Measurements from ENCODE around the gene SLFN12L.
"Not testable (repeated sequence)": the region's sequence is repeated elsewhere in the genome, so short reads cannot be mapped to it uniquely, and the experiment has no call there.

The SLFN12L gene

DNA sequence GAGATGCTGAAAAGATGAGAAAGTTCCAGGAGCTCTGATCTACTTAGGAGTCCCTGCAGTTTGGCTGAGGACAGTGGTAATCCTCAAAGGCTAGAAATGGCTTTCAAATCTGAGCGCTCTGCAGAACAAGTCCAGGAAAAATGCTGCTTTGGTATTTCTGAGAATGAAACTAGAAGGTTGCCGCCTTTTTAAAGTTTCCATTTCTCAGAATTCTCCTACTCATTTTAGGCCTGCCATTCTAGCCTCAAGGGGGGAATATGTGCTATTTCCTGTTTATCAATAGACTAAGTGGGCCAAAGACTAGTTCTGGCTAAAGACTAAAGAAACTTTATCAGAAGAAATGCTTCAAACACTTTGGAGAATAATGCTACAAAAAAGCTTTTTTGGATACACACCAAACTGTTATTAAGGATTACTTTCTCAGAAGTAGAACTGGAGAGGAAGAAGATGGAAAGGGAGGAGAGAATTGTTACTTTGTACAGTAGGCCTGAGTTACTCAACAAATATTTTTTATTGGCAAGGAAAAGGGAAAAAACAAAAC, at the start of gene SLFN12L:
Gene SLFN12L, minus strand, starts transcription at position 78 of the 541 bp plus-strand sequence. CDS start 15,314 bp downstream, outside the sequence.
- DNase-seq (ENCODE audit: low spot score) = no peak
- no peak for FAIRE-seq

DNA sequence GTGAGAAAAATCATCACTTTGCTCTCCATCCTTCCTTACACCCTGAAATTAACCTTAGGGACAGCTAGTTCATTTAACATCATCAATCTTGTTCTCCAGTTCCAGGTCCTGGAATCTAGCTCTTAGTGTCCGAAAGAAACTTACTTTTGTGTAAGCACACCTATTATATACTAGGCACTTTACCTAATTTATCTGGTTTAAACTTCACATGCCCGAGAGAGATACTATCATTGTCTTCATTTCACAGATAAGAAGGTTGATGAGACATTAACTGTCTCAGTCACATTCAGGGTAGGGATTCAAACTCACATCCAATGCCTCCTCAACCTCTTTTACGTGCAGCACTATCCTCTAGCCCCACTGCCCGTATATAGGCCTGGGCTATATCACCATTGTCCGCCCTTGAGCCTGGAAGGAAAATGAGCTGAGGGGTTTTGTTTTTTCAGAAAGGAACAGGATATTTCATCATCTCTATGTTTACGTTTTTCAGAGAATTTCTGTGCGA, 49.1 kb upstream of the SLFN12L start:
- DNase-seq (ENCODE audit: low spot score) (no peak), FAIRE-seq (no peak)

GRCh38 chr17:35584061-35584460, 46.6 kb upstream of the SLFN12L start:
- DNase-seq (ENCODE audit: low spot score) = no peak
- no peak for FAIRE-seq

- no peak for FAIRE-seq
- no peak for DNase-seq (ENCODE audit: low spot score)
Observed at GRCh38 chr17:35578929-35579432, 41.5 kb upstream of the SLFN12L start.

DNA sequence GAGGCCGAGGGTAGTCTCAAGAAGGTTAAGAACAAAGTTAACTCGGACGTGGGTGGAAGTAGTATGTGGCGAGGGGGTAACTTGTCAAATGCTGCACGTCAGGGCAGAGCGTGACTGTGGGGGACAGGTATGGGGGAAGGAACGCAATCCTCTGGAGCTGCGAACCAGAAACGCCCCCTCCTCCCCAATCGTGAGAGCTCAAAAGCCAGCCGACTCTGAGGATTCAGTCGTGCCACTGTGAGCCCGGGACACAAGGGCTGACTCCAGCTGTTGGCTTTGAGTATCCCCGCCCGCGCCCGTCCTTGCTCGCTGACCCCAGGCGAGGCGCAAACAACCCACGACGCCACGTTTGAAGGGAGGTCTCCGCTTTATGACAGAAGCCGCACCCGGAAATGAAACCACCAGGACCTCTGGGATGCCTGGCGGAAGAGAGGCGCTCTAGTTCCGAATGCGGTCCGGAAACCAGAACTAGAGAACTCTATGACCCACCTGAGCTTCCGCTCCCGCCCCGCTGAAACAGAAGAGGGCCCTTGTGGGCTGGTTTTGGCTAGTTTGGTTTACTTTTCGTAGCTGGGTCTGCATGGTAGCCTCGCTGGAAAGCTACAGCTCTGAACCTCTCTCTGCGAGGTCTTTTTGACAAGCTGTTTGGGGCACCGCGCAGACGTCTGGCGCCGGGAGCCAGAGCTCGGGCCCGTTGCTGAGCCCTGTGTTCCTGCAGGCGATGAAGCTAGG, 40.9 kb upstream of the SLFN12L start, which contains the start of gene PEX12:
Gene PEX12, minus strand, starts transcription at position 375 of the 732 bp plus-strand sequence. CDS start 550 bp downstream, outside the sequence.
- DNase-seq (ENCODE audit: low spot score) (peak; percentile 76), FAIRE-seq (peak; percentile 75)

DNA sequence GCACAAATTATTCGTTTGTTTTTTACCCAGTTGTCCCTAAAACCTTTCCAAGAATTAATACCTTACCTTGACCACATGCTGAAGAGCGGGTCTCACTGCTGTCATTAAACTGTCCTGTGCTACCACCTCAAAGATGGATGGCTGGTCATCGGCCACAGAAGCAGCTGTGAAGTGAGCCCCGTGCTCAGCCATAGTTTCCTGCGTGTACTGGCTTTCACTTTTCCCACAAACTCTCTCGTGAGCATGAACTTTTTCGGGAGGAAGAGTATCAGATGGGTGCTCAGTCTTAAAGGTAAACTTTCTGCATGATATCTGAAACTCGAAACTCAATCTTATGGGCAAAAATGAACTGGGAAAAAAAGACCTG, 40.3 kb upstream of the SLFN12L start:
- FAIRE-seq = no peak
- no peak for DNase-seq (ENCODE audit: low spot score)

GRCh38 chr17:35575759-35576158, 38.3 kb upstream of the SLFN12L start:
- no peak for FAIRE-seq
- no peak for DNase-seq (ENCODE audit: low spot score)

DNA sequence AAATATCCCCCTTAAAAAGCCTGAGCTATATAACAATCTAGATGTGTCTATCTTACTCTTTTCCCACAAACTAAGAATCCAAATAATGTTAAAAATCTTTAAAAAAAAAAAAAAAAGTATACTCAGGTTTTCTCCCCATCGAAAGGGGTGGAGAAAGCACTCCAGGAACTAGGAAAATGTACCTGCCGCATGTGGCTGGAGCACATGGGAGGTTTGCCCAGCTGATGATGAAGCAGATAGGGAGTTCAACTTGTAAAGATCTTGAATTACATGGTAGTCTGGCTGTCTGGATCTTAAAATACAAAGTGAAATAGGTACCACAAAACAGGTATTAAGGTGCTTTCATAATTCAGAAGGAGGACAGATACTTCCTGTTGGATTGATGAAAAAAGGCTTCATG, 31.9 kb upstream of the SLFN12L start:
- FAIRE-seq (no peak), DNase-seq (ENCODE audit: low spot score) (no peak)

DNA sequence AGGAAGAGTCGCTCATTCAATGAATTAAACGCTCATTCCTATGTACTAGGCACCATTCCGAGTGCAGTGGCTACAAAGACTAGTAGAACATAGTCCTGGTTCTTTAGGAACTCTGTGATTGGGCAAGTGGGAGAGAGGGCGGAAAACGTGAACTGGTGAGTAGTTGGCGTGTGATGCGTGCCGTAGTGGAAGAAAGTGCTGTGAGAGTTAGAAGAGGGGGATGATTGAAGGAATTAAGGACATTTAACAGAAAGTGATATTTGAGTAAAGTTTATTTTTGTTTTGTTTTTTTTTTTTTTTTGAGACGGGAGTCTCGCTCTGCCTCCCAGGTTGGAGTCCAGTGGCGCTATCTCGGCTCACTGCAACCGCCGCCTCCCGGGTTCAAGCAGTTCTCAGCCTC, 31.1 kb upstream of the SLFN12L start:
- peak; percentile 10 for DNase-seq (ENCODE audit: low spot score)
- FAIRE-seq = no peak

DNA sequence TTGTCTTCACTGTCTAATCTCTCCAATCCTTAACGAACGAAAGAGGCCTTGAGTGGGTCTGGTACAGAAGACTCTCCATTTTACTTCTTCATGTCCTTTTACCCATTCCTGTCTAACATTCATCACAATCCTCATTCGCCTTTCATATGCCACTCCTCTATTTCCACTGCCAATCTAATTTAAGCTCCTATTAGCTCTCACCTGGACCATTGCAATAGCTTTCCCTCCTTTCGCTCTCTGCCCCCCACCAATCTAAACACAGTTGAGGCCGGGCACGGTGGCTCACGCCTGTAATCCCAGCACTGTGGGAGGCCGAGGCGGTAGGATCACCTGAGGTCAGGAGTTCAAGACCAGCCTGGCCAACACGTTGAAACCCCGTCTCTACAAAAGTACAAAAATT, 29.5 kb upstream of the SLFN12L start:
- FAIRE-seq = no peak

DNA sequence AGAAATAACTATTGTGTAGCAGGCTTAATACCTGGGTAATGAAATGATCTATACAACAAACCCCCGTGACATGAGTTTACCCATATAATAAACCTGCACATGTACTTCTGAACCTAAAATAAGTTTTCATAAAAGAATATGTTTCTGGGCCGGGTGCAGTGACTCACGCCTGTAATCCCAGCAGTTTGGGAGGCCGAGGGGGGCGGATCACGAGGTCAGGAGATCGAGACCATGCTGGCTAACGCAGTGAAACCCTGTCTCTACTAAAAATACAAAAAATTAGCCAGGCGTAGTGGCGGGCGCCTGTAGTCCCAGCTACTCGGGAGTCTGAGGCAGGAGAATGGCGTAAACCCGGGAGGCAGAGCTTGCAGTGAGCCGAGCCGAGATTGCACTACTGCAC, 25.7 kb upstream of the SLFN12L start:
- not testable (repeated sequence) for DNase-seq (ENCODE audit: low spot score); FAIRE-seq

More for the DNA sequence above, 29.5 kb upstream of the SLFN12L start:
- no peak for DNase-seq (ENCODE audit: low spot score)

DNA sequence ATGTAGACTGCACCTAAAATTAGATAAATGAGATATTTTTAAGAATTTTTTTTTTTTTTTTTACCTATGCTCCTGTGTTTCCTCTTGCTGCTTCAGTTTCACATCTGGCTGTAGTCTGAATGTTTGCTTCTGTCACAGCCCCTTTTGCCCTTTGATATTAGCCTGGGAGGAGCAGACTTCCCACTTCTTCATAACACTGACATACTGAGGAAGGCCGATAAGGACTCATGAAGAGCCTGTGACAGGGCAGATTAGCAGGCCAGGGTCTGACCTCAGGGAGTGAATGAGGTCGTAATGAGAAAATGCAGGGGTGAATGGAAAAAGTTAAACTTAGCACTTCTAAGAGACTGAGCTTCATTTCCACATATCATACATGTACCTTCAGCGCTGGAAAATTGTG, 23.2 kb upstream of the SLFN12L start, which contains the start of gene SLFN14:
Gene SLFN14, minus strand, starts transcription at position 117 of the 400 bp plus-strand sequence. CDS start 2,757 bp downstream, outside the sequence.
- DNase-seq (ENCODE audit: low spot score) = no peak
- FAIRE-seq = no peak

GRCh38 chr17:35559495-35560210, 22.2 kb upstream of the SLFN12L start:
- FAIRE-seq = no peak
- no peak for DNase-seq (ENCODE audit: low spot score)

DNA sequence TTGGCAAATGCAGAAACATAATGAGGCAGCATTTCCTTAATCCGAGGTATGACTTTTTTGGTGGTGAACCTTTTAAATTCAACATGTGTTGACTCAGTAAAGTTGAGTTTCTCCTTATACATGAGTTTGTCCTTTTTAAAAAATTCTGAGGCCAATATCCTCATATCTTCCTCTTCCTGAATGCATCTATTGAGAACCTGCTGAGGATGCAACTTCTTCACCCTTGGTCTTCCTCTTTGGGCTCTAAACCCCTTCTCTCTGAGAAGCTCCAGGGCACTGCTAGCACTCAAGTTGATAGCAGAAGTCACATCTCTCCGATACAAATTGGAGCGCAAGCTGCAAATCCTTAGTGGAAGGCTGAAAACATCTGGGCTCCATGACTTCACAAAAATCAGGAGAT, 19.9 kb upstream of the SLFN12L start:
- no peak for FAIRE-seq
- no peak for DNase-seq (ENCODE audit: low spot score)

- FAIRE-seq (no peak), DNase-seq (ENCODE audit: low spot score) (no peak)
Observed at GRCh38 chr17:35555691-35556090, 18.2 kb upstream of the SLFN12L start.

GRCh38 chr17:35554668-35555067, 17.2 kb upstream of the SLFN12L start:
- FAIRE-seq (no peak), DNase-seq (ENCODE audit: low spot score) (no peak)

DNA sequence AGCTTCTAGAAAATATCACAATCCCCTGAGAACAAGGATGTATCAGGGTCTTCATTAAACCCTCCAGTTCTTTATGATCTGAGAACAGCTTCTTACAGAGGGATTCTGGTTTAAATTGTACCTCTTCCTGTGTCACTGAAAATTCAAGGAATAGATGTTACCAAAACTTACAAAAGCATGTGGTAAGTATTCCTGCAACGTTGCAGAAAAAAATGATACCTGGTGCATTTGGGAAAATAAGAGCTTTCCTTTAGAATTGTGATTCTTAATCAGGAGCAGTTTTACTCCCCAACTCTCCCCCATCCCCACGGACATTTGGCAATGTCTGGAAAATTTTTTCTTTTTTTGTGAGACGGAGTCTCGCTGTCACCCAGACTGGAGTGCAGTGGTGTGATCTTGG, 15.8 kb upstream of the SLFN12L start:
- no peak for FAIRE-seq
- no peak for DNase-seq (ENCODE audit: low spot score)

GRCh38 chr17:35548978-35549377, 11.5 kb upstream of the SLFN12L start:
- no peak for DNase-seq (ENCODE audit: low spot score)
- FAIRE-seq = no peak

- DNase-seq (ENCODE audit: low spot score) (no peak), FAIRE-seq (no peak)
Observed at GRCh38 chr17:35548208-35548810, 10.8 kb upstream of the SLFN12L start.

GRCh38 chr17:35546487-35546886, 9.0 kb upstream of the SLFN12L start:
- DNase-seq (ENCODE audit: low spot score) (no peak), FAIRE-seq (no peak)

- FAIRE-seq = no peak
Observed at GRCh38 chr17:35545150-35545549, 7.7 kb upstream of the SLFN12L start.

More at GRCh38 chr17:35545150-35545549, 7.7 kb upstream of the SLFN12L start:
- DNase-seq (ENCODE audit: low spot score) = no peak
